K562 (cell line): ENCODE data around the gene HOGA1.

ENCODE experiments used
- BCLAF1 ChIP-seq, 2 experiments: fragments of 450-650 bp in 1 of 2; IDR thresholded peaks; 2 replicates each; pipeline ENCODE4 v1.6.1; 2011 to 2017; ENCODE audit warnings: low read depth in 2 of 2, antibody characterized with exemption in 1 of 2, borderline replicate concordance in 1 of 2, low read length in 1 of 2, mild to moderate bottlenecking in 1 of 2, mixed read lengths in 1 of 2; ENCODE audit not compliant: control insufficient read depth in 1 of 2
- CBFB ChIP-seq: sonication (generic); formaldehyde crosslinking; IDR thresholded peaks from 2 replicates; pipeline ENCODE4 v1.4.0; 2020; ENCODE audit warnings: mild to moderate bottlenecking, missing genetic modification reagents

GRCh38 chr10:97550336-97551149, 33.6 kb upstream of the HOGA1 start:
- TF ChIP-seq BCLAF1 (IDR thresholded peaks at IDR 0.05; ENCODE audit: borderline replicate concordance in 1 of 2, control insufficient read depth in 1 of 2, low read depth in 2 of 2, low read length in 1 of 2) (no peak), CBFB (CRISPR knock-in tag) (no peak)
